NCI-H2196 (cell line): ENCODE data around the gene PIGN.

Experiments used
- DNase-seq: peaks from one replicate; lab custom pipeline; 2025; ENCODE audit not compliant: unreplicated experiment; lab: John Stamatoyannopoulos, UW

PIGN gene

GRCh38 chr18:62122330-62122729, 64.5 kb downstream of the PIGN start:
- DNase-seq: no peak

DNA sequence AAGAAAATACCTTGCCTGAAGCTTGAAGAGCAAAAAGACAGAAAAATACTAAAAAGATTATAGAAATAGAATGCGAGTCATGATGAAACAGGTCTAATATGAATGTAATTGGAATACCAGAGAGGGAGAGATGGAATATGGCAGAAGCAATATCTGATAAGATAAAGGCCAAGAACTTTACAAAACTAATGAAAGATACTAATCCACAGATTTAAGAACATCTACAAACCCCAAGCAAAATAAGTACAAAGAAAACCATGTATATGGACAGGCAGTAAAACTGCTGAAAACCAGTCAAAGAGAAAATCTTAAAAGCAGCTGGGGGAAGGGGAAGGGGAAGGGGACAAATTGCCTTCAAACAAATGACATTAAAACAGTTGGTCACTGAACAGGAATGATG, 67.0 kb downstream of the PIGN start:
- no peak for DNase-seq

DNA sequence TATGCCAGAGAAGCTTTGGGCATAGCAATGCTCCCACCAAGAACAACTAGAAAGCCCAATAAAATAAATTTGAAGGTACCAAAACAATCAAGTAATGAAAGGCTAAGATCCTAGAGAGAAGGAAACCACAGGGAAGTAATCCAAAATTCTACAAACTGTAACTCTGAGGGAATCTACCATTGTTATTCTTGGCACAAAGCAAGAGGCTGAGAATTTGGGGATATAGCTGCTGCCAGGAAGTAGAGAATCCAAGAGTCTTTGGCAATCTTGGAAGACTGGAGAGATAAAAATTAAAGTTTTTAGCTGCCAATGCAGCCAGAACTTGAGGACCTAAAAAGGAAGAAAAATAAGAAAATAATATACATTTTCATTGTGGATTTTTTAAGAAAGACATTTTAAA, 68.5 kb downstream of the PIGN start:
- no peak for DNase-seq

DNA sequence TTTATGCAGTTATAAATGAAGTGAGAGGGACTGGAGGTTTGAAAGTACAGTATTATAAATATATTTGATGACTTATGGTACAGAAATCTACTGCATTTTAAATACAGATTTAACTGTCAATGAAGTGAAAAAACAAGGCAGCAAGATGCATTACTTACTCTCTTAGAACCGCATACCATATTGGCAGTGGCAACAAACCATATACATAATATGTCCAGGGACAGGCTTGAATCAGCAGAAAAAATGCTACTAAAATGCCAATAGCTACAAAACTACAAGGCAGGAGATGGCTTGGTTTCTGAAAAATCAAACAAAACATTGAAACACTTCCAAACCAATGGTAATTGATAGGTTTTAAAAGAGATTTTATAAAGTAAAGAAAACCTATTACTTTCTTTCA, 77.2 kb downstream of the PIGN start:
- DNase-seq: no peak

- DNase-seq: no peak
These were observed 79.0 kb downstream of the PIGN start for GRCh38 chr18:62107881-62108280.

- DNase-seq: no peak
These were observed 80.6 kb downstream of the PIGN start for GRCh38 chr18:62106271-62106670.

GRCh38 chr18:62105376-62105775, 81.5 kb downstream of the PIGN start:
- DNase-seq: no peak

DNA sequence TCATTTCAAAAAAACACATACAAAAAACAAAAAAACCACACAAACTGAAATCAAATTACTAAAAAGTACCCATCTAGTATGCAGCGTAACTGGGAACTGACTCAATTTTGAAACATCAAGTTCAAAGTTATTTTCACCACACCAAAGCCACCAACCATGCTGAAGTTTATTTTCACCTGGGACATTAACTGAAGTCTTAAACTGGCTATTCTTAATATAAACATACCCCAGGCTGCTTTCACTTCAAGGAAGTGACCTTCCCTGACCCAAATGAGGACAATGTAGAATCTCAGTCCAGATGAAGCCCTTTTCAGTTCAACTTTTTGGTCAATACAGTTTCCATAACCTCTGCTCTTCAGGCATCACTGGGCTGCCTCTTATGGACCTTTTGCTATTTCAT, 84.6 kb downstream of the PIGN start:
- DNase-seq: no peak

DNA sequence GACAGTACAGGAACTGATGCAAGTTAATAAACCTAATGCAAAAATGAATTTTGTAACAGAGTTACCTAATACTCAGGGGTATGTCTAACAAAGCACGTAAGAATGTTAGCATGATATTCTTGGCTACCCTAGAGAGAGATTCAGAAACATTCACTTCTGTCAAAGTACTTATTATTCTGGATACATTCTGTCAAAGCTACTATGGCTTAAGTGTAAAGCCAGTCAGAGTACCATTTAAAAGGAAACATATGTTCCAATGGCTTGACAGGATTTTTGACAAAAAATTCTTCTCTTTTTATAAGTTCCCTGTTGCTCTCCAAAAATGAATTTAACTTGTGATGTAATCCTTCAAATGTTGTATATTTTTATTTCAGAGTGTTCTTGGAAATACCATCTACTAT, 85.5 kb downstream of the PIGN start:
- DNase-seq: no peak

DNA sequence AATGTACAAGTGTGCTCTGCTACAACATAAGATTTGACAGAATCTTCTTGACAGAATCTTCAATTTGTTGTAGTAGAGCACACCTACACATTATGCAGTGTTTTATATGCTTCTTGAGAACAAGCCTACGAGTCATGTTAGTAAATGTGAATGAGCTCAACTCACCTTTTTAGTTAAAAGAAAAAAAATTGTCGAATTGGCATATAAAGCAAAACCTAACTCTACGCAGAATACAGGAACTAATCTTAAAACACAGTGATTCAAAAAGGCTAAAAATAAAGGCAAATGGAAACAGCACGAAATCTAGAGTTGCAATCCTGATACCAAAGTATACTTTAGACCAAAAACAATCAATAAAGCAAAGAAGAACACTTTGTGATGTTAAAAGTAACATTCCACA, 87.9 kb downstream of the PIGN start:
- no peak for DNase-seq

- DNase-seq: no peak
These were observed 89.2 kb downstream of the PIGN start for GRCh38 chr18:62097698-62098097.

GRCh38 chr18:62091487-62092120, 95.3 kb downstream of the PIGN start:
- no peak for DNase-seq

DNA sequence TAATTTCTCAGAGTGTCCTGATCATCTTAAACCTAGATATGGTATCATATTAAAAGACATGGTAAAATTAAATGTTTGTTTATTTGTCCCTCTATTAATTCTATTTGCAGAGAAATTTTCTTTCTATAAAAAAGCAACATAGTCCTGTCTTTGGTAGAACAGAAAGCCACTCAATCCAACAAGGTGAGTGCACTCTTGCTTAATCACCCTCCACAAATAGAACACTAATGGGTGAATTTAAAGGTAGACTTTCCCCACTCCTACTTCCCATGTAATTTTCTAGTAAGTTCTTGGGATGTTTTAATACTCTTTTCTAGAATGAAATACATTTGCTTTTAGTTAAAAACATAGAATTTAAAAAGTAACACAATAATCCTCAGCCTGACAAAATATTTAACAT, 97.7 kb downstream of the PIGN start:
- no peak for DNase-seq

DNA sequence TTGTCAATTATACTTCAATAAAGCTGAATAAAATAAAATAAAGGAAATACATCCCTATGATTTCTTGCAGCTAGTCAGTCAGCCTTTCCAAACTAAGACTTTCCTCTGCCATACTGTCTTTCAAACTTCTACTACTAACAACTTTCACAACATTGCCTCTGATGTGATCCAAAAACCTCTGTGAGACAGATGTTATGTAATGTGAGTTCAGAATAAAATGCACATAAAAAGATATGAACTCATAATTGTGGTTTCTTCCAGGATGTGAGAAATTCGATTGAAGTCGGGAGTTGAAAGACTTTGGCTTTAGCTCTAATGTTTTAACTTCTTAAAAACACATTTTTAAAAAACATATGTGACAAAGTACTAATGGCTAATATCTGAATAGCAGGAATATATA, 98.7 kb downstream of the PIGN start:
- DNase-seq: no peak

DNA sequence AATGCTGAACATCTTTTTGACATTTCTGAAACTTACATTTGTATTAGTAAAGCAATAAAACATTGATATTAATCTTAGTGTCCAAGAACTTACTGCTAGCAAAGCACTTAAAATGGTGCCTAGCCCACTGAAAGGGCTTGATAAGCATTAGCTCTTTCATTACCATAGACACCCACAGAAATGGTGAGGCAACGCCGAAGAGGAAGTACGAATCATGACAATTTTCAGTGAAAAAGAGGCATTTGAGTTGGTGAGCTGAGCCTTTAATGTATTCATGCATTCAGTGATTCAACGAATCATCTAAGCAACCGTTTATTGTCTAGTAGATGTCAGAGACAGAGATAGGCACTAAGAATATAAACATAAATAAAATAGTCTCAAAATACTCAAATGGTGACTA, 101.1 kb downstream of the PIGN start:
- DNase-seq: no peak

GRCh38 chr18:62081761-62082294, 105.0 kb downstream of the PIGN start:
- DNase-seq: no peak

- no peak for DNase-seq
These were observed 105.6 kb downstream of the PIGN start for GRCh38 chr18:62081248-62081647.

DNA sequence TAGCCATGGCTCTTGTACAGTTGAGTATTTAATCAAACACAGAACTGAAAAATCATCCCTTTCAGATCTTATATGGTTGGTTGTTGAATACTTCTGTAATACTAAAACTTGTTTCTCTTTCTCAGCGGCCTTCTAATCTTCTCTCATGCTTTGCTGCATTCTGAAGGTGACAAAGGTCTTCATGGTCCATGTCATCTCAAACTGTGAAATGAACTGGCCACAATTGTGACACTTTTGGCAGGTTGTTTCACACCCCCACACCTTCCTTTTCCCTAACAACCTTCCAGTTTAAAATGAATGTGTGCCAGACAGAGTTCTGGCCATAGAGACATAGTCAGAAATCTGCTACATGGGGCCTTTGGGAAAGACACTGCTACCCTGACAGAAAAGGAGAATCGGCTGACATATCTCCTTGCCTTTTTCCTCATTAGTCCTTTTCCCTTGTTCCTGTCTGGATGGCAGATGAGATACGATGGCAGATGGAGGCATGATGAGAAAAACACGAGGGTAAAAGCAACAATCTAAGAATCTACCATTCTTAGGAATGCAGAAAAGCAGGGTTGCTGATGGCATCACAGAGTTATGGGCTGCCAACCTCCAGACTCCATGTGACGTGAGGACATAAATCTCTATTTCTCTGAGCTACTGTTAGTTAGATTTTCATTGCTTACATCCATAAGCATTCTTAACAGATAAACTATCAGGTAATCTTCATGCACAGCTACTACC, 106.5 kb downstream of the PIGN start:
- DNase-seq: no peak

GRCh38 chr18:62073461-62074281, 113.2 kb downstream of the PIGN start:
- no peak for DNase-seq

DNA sequence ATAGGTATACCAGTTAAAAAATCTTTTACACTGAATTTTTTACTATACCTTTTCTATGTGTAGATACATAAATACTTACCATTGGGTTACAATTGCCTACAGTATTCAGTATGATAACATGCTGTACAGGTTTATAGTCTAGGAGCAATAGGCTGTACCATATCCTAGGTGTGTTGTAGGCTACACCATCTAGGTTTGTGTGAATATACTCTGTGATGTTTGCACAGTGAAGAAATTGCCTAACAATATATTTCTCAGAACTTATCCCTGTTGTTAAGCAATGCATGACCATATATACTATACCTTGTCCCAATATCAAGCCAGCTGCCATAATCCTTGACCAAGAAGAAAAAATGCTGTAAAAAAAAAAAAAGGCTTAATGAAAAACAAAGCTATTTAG, 114.5 kb downstream of the PIGN start:
- DNase-seq: no peak

GRCh38 chr18:62071071-62071470, 115.8 kb downstream of the PIGN start:
- no peak for DNase-seq

DNA sequence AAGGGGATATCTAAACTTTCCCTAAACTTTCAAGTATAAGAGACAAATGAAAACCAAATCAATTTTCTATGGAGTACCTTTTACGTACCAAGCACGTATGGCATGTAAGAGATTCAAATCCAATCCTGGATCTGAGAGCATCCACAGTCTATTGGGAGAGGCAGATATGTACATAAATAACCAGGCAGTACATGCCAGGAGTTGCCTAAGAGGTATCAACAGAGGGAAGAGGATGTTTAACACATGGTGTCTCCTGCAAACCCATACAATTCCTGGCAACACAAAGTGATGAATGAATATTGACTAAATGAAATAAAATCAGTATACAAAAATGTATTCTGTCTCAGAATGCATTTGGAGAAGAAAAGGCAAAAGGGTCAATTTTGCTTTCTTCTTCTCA, 116.6 kb downstream of the PIGN start:
- no peak for DNase-seq
